GM13977 (cell line): Measurements from ENCODE around the gene ZNF618.

Experiments
- DNase-seq: peaks from one replicate; pipeline ENCODE4 v3.0.0; 2012; ENCODE audit warnings: low spot score
- in situ Hi-C: fragments of 300-500 bp; cut with MboI; formaldehyde crosslinking; loops from one replicate; pipeline ENCODE4 v1.12.0; 2022; ENCODE audit warnings: low sequenced_read_pairs, low pct_unique_long_range_greater_than_20kb, mixed read lengths, inconsistent platforms; ENCODE audit not compliant: unreplicated experiment
- TF ChIP-seq, protein P1 (sequence below): IDR thresholded peaks from 2 replicates; pipeline ENCODE4 v1.5.1; 2012; ENCODE audit warnings: mild to moderate bottlenecking, control low read depth; ENCODE audit not compliant: insufficient read depth; ENCODE audit errors: extremely low read depth, missing control alignments

The ZNF618 gene

GRCh38 chr9:113984639-113985380, 108.7 kb downstream of the ZNF618 start:
- in situ Hi-C loops, result no loop called here
- TF ChIP-seq, protein P1, sequence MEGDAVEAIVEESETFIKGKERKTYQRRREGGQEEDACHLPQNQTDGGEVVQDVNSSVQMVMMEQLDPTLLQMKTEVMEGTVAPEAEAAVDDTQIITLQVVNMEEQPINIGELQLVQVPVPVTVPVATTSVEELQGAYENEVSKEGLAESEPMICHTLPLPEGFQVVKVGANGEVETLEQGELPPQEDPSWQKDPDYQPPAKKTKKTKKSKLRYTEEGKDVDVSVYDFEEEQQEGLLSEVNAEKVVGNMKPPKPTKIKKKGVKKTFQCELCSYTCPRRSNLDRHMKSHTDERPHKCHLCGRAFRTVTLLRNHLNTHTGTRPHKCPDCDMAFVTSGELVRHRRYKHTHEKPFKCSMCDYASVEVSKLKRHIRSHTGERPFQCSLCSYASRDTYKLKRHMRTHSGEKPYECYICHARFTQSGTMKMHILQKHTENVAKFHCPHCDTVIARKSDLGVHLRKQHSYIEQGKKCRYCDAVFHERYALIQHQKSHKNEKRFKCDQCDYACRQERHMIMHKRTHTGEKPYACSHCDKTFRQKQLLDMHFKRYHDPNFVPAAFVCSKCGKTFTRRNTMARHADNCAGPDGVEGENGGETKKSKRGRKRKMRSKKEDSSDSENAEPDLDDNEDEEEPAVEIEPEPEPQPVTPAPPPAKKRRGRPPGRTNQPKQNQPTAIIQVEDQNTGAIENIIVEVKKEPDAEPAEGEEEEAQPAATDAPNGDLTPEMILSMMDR, result no peak

DNA sequence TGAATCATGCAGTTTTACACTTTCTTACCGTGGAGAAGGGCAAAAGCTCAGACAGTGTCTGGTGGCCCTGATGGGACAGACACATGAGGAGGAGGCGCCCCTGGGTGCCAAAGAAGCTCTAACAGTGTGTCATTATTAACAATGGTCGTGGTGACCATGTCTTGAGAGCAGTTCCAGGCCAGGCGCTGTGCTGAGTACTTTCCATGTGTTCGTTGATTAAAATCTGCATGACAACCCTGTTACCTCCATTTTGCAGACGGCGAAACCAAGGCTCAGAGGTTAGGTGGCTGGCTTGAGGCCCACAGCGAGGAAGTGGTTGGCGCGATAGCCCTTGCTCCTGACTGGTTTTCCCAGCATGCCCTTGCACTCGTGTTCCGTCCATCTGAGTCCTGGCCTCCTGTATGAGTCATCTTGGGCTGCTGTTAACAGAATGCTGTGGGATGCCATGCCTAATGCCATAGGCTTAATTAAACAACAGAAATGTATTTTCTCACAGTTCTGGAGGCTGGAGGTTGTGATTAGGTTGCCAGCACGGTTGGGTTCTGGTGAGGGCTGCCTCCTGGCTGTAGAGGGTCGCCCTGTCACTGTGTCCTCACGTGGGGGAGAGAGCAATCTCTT, 110.0 kb downstream of the ZNF618 start:
- in situ Hi-C loops, result no loop called here
- no peak for DNase-seq
- TF ChIP-seq, protein P1, result no peak

More at GRCh38 chr9:113984639-113985380, 108.7 kb downstream of the ZNF618 start:
- DNase-seq, result no peak

GRCh38 chr9:113986931-113987330, 110.8 kb downstream of the ZNF618 start:
- DNase-seq, result no peak
- in situ Hi-C loops, result no loop called here
- TF ChIP-seq, protein P1, result no peak

DNA sequence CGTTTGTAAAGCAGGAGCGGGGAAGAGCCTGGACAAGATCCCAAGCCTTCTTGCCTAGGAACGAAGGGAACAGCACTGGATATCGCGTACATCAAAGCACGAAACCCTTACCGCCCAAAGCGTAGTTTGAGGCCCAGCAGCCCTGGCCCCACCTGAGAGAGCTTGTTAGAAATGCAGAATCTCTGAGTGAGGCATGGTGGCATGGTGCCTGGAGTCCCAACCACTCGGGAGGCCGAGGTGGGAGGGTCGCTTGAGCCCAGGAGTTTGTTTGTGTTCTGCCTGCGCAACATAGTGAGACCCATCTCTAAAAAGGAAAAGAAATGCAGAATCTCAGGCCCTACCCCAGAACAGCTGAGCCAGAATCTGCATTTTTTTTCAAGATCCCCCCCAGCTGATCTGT, 111.4 kb downstream of the ZNF618 start:
- in situ Hi-C loops, result no loop called here
- DNase-seq, result no peak
- TF ChIP-seq, protein P1, result no peak

GRCh38 chr9:113988385-113989016, 112.4 kb downstream of the ZNF618 start:
- no peak for DNase-seq
- TF ChIP-seq, protein P1, result no peak
- in situ Hi-C loops, result no loop called here

- in situ Hi-C loops, result no loop called here
- DNase-seq, result no peak
Observed at GRCh38 chr9:113989017-113989713, 113.1 kb downstream of the ZNF618 start.

More at GRCh38 chr9:113989017-113989713, 113.1 kb downstream of the ZNF618 start:
- TF ChIP-seq, protein P1, result no peak
